DOHH2 (cell line): ENCODE results near the gene RAE1.
"Not testable (repeated sequence)": the region's sequence is repeated elsewhere in the genome, so short reads cannot be mapped to it uniquely, and the experiment has no call there.

Experiments
- H3F3A ChIP-seq: fragments of 200-600 bp; sonication (generic), shearing (Covaris generic); 2 replicates; pipeline ENCODE4 v1.6.0; 2016; ENCODE audit warnings: antibody characterized with exemption, mild to moderate bottlenecking; ENCODE audit not compliant: control insufficient read depth, insufficient read depth
- H3K27ac ChIP-seq: fragments of 200-600 bp; sonication (generic); 2 replicates; pipeline ENCODE4 v1.5.1; 2014; ENCODE audit warnings: low read depth, mild to moderate bottlenecking, low read length, moderate library complexity
- H3K27me3 ChIP-seq: fragments of 200-600 bp; sonication (generic); 2 replicates; pipeline ENCODE4 v1.6.1; 2014; ENCODE audit warnings: mild to moderate bottlenecking, low read length, mixed read lengths; ENCODE audit not compliant: control insufficient read depth
- H3K36me3 ChIP-seq: fragments of 200-600 bp; sonication (generic); 2 replicates; pipeline ENCODE4 v1.6.1; 2014; ENCODE audit warnings: mild to moderate bottlenecking, low read length, moderate library complexity, mixed read lengths; ENCODE audit not compliant: control insufficient read depth
- H3K4me1 ChIP-seq: fragments of 200-600 bp; sonication (generic); 2 replicates; pipeline ENCODE4 v1.6.1; 2014; ENCODE audit warnings: mild to moderate bottlenecking, low read length, mixed read lengths; ENCODE audit not compliant: control insufficient read depth
- H3K4me2 ChIP-seq: fragments of 200-600 bp; sonication (generic); 2 replicates; pipeline ENCODE4 v1.6.0; 2014; ENCODE audit warnings: mild to moderate bottlenecking, low read length, moderate library complexity
- H3K4me3 ChIP-seq: fragments of 200-600 bp; sonication (generic); 2 replicates; pipeline ENCODE4 v1.5.1; 2014; ENCODE audit warnings: mild to moderate bottlenecking, low read length, mixed read lengths
- H3K79me2 ChIP-seq: fragments of 200-600 bp; sonication (generic); 2 replicates; pipeline ENCODE4 v1.6.1; 2014; ENCODE audit warnings: mild to moderate bottlenecking, low read length, mixed read lengths; ENCODE audit not compliant: control insufficient read depth
- H3K9me2 ChIP-seq: fragments of 200-600 bp; sonication (generic); replicated peaks from 2 replicates; pipeline ENCODE4 v1.6.1; 2014; ENCODE audit warnings: mild to moderate bottlenecking, low read length, mixed read lengths; ENCODE audit not compliant: control insufficient read depth
- H3K9me3 ChIP-seq: fragments of 200-600 bp; sonication (generic); 2 replicates; pipeline ENCODE4 v1.6.1; 2014; ENCODE audit warnings: antibody characterized with exemption, low read length, mixed read lengths; ENCODE audit not compliant: control insufficient read depth, insufficient read depth
- H4K20me1 ChIP-seq: fragments of 200-600 bp; sonication (generic); 2 replicates; pipeline ENCODE4 v1.6.0; 2014; ENCODE audit warnings: low read depth, mild to moderate bottlenecking, antibody characterized with exemption, low read length, moderate library complexity; ENCODE audit not compliant: control insufficient read depth, insufficient read depth
- EZH2phosphoT487 ChIP-seq: fragments of 200-600 bp; sonication (generic); IDR thresholded peaks from 2 replicates; pipeline ENCODE4 v1.6.1; 2017; ENCODE audit warnings: borderline replicate concordance, mild to moderate bottlenecking, antibody characterized with exemption, low read length, moderate library complexity, mixed read lengths
- TF ChIP-seq, protein P1 (sequence below): fragments of 200-600 bp; sonication (generic); IDR thresholded peaks from one replicate; pipeline ENCODE4 v1.5.1; 2014; ENCODE audit warnings: antibody characterized with exemption, mild to moderate bottlenecking, low read depth, low read length; ENCODE audit not compliant: poor library complexity, severe bottlenecking

RAE1 gene

DNA sequence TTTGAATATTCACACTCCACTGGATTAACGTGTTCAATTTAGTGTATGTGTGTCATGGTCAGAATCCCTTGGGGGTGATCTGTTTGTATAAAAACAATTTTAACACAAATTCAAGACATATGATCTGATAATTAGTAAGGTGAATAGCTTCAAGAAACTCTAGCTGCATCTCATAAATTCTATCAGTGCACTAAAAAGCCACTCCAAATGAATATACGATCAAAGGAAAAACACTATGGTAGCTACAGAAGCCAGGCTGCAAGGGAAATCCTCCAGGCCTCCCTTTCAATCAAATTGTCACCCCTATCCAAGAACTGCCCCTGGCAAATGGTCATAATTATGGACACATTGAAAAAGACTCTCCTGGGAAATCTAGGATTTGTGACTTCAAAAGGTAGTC, 9.4 kb upstream of the RAE1 start:
- Histone ChIP-seq H3K4me2 (no peak overlapping the region), H4K20me1 (no peaks in the 10 kb centered on the region), H3K4me3 (no peak overlapping the region), H3K27me3 (no peaks in the 10 kb centered on the region), H3K36me3 (no peaks in the 10 kb centered on the region), H3K79me2 (no peaks in the 10 kb centered on the region), H3K9me2 (no peaks in the 10 kb centered on the region), H3F3A (no peaks in the 10 kb centered on the region), H3K27ac (no peak overlapping the region), H3K9me3 (no peaks in the 10 kb centered on the region), H3K4me1 (peaks cover 11% of the 10 kb centered on the region)
- TF ChIP-seq EZH2phosphoT487 = no peak
- TF ChIP-seq, protein P1, sequence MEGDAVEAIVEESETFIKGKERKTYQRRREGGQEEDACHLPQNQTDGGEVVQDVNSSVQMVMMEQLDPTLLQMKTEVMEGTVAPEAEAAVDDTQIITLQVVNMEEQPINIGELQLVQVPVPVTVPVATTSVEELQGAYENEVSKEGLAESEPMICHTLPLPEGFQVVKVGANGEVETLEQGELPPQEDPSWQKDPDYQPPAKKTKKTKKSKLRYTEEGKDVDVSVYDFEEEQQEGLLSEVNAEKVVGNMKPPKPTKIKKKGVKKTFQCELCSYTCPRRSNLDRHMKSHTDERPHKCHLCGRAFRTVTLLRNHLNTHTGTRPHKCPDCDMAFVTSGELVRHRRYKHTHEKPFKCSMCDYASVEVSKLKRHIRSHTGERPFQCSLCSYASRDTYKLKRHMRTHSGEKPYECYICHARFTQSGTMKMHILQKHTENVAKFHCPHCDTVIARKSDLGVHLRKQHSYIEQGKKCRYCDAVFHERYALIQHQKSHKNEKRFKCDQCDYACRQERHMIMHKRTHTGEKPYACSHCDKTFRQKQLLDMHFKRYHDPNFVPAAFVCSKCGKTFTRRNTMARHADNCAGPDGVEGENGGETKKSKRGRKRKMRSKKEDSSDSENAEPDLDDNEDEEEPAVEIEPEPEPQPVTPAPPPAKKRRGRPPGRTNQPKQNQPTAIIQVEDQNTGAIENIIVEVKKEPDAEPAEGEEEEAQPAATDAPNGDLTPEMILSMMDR = no peak

DNA sequence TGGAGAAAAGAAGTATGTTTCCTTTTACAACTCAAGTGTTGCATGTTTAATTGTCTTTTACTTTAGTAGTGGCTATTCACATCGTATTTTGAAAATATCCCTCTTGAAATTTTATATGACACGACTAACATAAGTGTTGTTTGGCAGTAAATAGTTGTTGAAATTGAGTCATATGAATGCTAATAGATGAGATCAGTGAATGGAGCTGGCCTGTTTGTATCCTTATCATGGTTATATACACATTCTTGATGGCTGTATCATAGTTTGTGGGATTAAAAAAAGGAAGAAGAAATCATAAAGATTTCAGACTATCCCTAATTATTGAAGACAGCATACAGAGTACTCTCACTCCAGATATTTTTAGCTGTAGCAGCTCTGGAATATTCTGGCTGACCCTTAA, 8.2 kb upstream of the RAE1 start:
- H3K27ac ChIP-seq = no peak overlapping the region
- H3K36me3 ChIP-seq = no peaks in the 10 kb centered on the region
- no peak overlapping the region for H3K4me3 ChIP-seq
- no peaks in the 10 kb centered on the region for H3F3A ChIP-seq
- peaks cover 11% of the 10 kb centered on the region for H3K4me1 ChIP-seq
- no peak overlapping the region for H3K4me2 ChIP-seq
- no peak for TF ChIP-seq EZH2phosphoT487
- TF ChIP-seq, protein P1 = no peak
- no peaks in the 10 kb centered on the region for H3K9me2 ChIP-seq
- no peaks in the 10 kb centered on the region for H3K27me3 ChIP-seq
- no peaks in the 10 kb centered on the region for H4K20me1 ChIP-seq
- H3K9me3 ChIP-seq = no peaks in the 10 kb centered on the region
- H3K79me2 ChIP-seq = no peaks in the 10 kb centered on the region

DNA sequence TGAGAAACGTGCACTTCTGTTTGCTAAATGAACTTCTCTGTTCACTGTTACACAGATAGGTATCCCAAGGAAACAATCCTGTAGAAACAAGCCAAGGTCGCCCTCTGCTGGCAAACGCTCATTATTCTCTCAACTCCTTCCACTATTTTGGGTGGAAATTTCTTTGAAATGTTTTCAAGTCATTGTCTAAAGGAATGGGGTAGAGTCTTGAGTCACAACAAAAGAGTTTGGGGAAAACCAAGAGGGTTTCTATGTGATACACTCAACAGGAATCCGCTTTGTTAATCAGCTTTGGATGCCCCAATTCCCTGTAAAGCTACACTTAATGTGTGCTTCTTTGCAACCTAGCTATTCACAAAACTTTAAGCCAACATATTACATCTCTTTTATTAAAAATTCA, 4.6 kb upstream of the RAE1 start:
- Histone ChIP-seq H3K4me1 (peaks cover 9% of the 10 kb centered on the region), H3K27me3 (no peaks in the 10 kb centered on the region), H3K79me2 (peaks cover 5% of the 10 kb centered on the region), H3K27ac (no peak overlapping the region), H3K9me2 (no peaks in the 10 kb centered on the region), H3K4me3 (no peak overlapping the region), H3K9me3 (no peaks in the 10 kb centered on the region), H4K20me1 (no peaks in the 10 kb centered on the region), H3K4me2 (no peak overlapping the region), H3K36me3 (no peaks in the 10 kb centered on the region; the same call in 1 of the 2 replicates), H3F3A (peaks cover 4% of the 10 kb centered on the region)
- no peak for TF ChIP-seq EZH2phosphoT487
- TF ChIP-seq, protein P1 = peak; percentile 81

DNA sequence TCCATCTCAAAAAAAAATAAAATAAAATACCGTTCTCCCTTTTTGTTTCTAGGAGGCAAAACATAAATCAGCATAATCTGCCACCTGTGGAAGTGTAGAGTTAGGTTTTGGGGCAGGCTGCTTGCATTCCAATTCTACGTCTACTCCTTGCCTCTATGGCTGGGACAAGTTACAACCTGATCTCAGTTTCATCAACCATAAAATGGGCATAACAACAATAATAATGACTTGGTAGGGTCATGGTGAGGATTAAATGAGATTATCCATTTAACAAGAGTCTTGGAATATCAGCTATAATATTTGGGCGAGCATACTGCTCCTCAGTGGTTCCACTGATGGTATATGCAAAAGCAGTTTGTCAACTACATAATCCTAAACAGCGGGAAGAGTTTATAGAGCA, 3.7 kb upstream of the RAE1 start:
- Histone ChIP-seq H3K4me3 (no peak overlapping the region), H4K20me1 (peaks cover 8% of the 10 kb centered on the region), H3K9me2 (no peaks in the 10 kb centered on the region), H3K27ac (no peak overlapping the region), H3F3A (peaks cover 4% of the 10 kb centered on the region), H3K4me1 (peaks cover 11% of the 10 kb centered on the region), H3K27me3 (no peaks in the 10 kb centered on the region), H3K9me3 (no peaks in the 10 kb centered on the region), H3K4me2 (no peak overlapping the region), H3K79me2 (peaks cover 14% of the 10 kb centered on the region), H3K36me3 (peaks cover 2% of the 10 kb centered on the region)
- TF ChIP-seq, protein P1 = no peak
- TF ChIP-seq EZH2phosphoT487 = no peak

DNA sequence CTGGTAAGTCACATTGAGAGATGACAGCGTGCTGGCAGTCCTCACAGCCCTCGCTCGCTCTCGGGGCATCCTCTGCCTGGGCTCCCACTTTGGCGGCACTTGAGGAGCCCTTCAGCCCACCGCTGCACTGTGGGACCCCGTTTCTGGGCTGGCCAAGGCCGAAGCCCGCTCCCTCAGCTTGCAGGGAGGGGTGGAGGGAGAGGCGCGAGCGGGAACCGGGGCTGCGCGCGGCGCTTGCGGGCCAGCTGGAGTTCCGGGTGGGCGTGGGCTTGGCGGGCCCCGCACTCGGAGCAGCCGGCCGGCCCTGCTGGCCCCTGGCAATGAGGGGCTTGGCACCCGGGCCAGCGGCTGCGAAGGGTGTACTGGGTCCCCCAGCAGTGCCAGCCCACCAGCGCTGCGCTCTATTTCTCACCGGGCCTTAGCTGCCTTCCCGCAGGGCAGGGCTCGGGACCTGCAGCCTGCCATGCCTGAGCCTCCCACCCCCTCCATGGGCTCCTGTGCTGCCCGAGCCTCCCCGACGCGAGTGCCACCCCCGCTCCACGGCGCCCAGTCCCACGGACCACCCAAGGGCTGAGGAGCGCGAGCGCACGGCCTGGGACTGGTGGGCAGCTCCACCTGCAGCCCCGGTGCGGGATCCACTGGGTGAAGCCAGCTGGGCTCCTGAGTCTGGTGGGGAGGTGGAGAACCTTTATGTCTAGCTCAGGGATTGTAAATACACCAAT, 2.7 kb upstream of the RAE1 start:
- not testable (repeated sequence) for H3K4me2 ChIP-seq, H3K27me3 ChIP-seq, H3K9me3 ChIP-seq, H3F3A ChIP-seq, H3K4me3 ChIP-seq, H3K27ac ChIP-seq, H3K9me2 ChIP-seq
- Histone ChIP-seq H3K36me3 (peaks cover 12% of the 10 kb centered on the region), H3K79me2 (peaks cover 24% of the 10 kb centered on the region), H3K4me1 (peaks cover 17% of the 10 kb centered on the region), H4K20me1 (peaks cover 17% of the 10 kb centered on the region)
